Measurements from ENCODE around the gene NEURL1.

- TF ChIP-seq CTCF (IDR thresholded peaks at IDR 0.05; ENCODE audit: insufficient read depth, low read length, poor library complexity, severe bottlenecking), result no peak
- TF ChIP-seq EZH2phosphoT487 (conservative IDR thresholded peaks at IDR 0.05; ENCODE audit: low read length), result no peak
These were observed 51.3 kb downstream of the NEURL1 start for GRCh38 chr10:103544657-103545310.
